Endothelial cell (in vitro differentiated cells): Measurements from ENCODE around the gene WAPL. TPM values are rescaled to one million over a fixed set of nuclear protein-coding genes. Genes with fewer than 3 reads are reported as not detected.
"Not testable (repeated sequence)": the region's sequence is repeated elsewhere in the genome, so short reads cannot be mapped to it uniquely, and the experiment has no call there.

Experiments used
- DNase-seq: peaks from one replicate; pipeline ENCODE4 v3.0.0; 2021; ENCODE audit warnings: low spot score
- H3K27ac Mint-ChIP-seq: one replicate; pipeline ENCODE4 v1.8.0; 2021; ENCODE audit warnings: mixed read lengths, inconsistent platforms; ENCODE audit not compliant: unreplicated experiment
- H3K27me3 Mint-ChIP-seq: one replicate; pipeline ENCODE4 v1.8.0; 2021; ENCODE audit warnings: mild to moderate bottlenecking, moderate library complexity, mixed read lengths, inconsistent platforms; ENCODE audit not compliant: unreplicated experiment
- H3K36me3 Mint-ChIP-seq: one replicate; pipeline ENCODE4 v1.8.0; 2021; ENCODE audit warnings: mild to moderate bottlenecking, low read depth, mixed read lengths, inconsistent platforms; ENCODE audit not compliant: unreplicated experiment
- H3K4me1 Mint-ChIP-seq: one replicate; pipeline ENCODE4 v1.8.0; 2021; ENCODE audit warnings: mild to moderate bottlenecking, mixed read lengths, inconsistent platforms; ENCODE audit not compliant: unreplicated experiment
- H3K4me3 Mint-ChIP-seq: one replicate; pipeline ENCODE4 v1.8.0; 2021; ENCODE audit warnings: mild to moderate bottlenecking, mixed read lengths, inconsistent platforms; ENCODE audit not compliant: unreplicated experiment
- H3K9me3 Mint-ChIP-seq: one replicate; pipeline ENCODE4 v1.8.0; 2021; ENCODE audit warnings: mixed read lengths, inconsistent platforms; ENCODE audit not compliant: unreplicated experiment
- CTCF ChIP-seq: fragments of 200-600 bp; sonication (generic); IDR thresholded peaks from one replicate; pipeline ENCODE4 v1.5.0; 2021; ENCODE audit warnings: antibody characterized with exemption; ENCODE audit not compliant: unreplicated experiment
- long read RNA-seq: library from polyadenylated mRNA; unstranded; transcript quantifications from one replicate; pipeline ENCODE4 v2.0.0, GENCODE V29; 2020; ENCODE audit not compliant: unreplicated experiment
- total RNA-seq: library from RNA; stranded (reverse); fragmentation: NEBNext Ultra II Directional; extraction: Animal tissue kit (Norgen Biotek cat#: 25700); gene quantifications from one replicate; pipeline ENCODE4 v1.2.1, GENCODE V29; 2021; ENCODE audit not compliant: unreplicated experiment

WAPL gene
- total RNA-seq: 41.8 TPM
- long read RNA-seq, partial matches to known transcripts: 26 of 31 reads
- long read RNA-seq, other reads (novel, unspliced or antisense): 5 of 31 reads

- H3K36me3 Mint-ChIP-seq: peaks cover 18% of the 10 kb centered on the region
- DNase-seq: peak; percentile 97
- no peak for TF ChIP-seq CTCF
- peaks cover 23% of the 10 kb centered on the region for H3K4me1 Mint-ChIP-seq
- peak within 1 kb of the TSS; percentile 93 for H3K27ac Mint-ChIP-seq
- peaks cover 3% of the 10 kb centered on the region for H3K27me3 Mint-ChIP-seq
- peak within 1 kb of the TSS; percentile 97 for H3K4me3 Mint-ChIP-seq
- no peaks in the 10 kb centered on the region for H3K9me3 Mint-ChIP-seq
Measured at GRCh38 chr10:86521678-86522509, at the start of gene WAPL. Gene WAPL (minus strand): TSS chr10:86521792. CDS start chr10:86518069, 3,723 bp downstream.

- no peak for TF ChIP-seq CTCF
- no peaks in the 10 kb centered on the region for H3K4me1 Mint-ChIP-seq
- no peak for DNase-seq
- peaks cover 4% of the 10 kb centered on the region for H3K27me3 Mint-ChIP-seq
- H3K9me3 Mint-ChIP-seq: no peaks in the 10 kb centered on the region
- H3K4me3 Mint-ChIP-seq: no peak overlapping the region
- H3K27ac Mint-ChIP-seq: no peak overlapping the region
- H3K36me3 Mint-ChIP-seq: peaks cover 5% of the 10 kb centered on the region
Measured at GRCh38 chr10:86569335-86569734, 47.7 kb upstream of the WAPL start.

GRCh38 chr10:86566518-86566917, 44.9 kb upstream of the WAPL start:
- not testable (repeated sequence) for H3K9me3 Mint-ChIP-seq, H3K36me3 Mint-ChIP-seq, H3K4me1 Mint-ChIP-seq, H3K27me3 Mint-ChIP-seq, DNase-seq, H3K27ac Mint-ChIP-seq, H3K4me3 Mint-ChIP-seq
- TF ChIP-seq CTCF: peak; percentile 52

GRCh38 chr10:86563338-86563737, 41.7 kb upstream of the WAPL start:
- not testable (repeated sequence) for H3K36me3 Mint-ChIP-seq, DNase-seq, H3K27ac Mint-ChIP-seq, H3K4me1 Mint-ChIP-seq, H3K9me3 Mint-ChIP-seq, H3K4me3 Mint-ChIP-seq, H3K27me3 Mint-ChIP-seq

- H3K4me1 Mint-ChIP-seq, H3K4me3 Mint-ChIP-seq, H3K27ac Mint-ChIP-seq, DNase-seq, H3K27me3 Mint-ChIP-seq, H3K9me3 Mint-ChIP-seq, H3K36me3 Mint-ChIP-seq: not testable (repeated sequence)
Measured at GRCh38 chr10:86558695-86559094, 37.1 kb upstream of the WAPL start.
